SKM-1 (cell line): ENCODE data around the gene ACACB.
"Not testable (repeated sequence)": the region's sequence is repeated elsewhere in the genome, so short reads cannot be mapped to it uniquely, and the experiment has no call there.

Source experiments
- DNase-seq: peaks from one replicate; lab custom pipeline; 2025; ENCODE audit not compliant: unreplicated experiment; lab: John Stamatoyannopoulos, UW

The ACACB gene

DNA sequence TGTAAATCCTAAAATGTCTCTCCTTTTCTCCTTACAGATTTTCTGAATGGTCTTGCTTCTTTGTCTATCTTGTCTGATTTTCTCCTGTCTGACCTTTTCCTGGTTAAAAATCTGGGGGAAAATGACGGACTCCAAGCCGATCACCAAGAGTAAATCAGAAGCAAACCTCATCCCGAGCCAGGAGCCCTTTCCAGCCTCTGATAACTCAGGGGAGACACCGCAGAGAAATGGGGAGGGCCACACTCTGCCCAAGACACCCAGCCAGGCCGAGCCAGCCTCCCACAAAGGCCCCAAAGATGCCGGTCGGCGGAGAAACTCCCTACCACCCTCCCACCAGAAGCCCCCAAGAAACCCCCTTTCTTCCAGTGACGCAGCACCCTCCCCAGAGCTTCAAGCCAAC, 23.0 kb downstream of the ACACB start:
- DNase-seq, result no peak

DNA sequence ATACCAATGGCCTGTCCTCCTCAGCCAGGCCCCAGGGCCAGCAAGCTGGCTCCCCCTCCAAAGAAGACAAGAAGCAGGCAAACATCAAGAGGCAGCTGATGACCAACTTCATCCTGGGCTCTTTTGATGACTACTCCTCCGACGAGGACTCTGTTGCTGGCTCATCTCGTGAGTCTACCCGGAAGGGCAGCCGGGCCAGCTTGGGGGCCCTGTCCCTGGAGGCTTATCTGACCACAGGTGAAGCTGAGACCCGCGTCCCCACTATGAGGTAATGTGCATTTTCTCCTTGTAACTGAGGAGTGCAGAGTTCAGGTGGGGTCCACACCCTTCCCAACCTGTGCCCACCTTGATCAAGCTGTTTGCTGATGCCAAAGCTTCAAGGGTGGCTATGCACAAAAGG, 23.4 kb downstream of the ACACB start:
- DNase-seq, result no peak

DNA sequence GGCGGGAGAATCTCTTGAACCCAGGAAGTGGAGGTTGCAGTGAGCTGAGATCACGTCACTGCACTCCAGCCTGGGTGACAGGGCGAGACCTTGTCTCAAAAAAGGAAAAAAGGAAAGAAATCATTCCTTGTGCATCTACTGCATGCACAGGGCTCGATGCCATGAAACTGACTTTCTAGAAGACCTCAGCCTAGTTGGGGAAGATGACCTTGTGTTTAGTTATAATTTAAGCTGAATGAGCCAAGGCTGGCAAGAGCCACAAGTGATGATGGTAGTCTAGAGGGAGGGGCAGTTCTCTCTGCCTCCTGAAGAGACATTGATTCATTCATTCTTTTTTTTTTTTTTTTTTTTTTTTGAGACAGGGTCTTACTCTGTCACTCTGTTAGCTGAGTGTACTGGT, 24.2 kb downstream of the ACACB start:
- DNase-seq, result no peak

DNA sequence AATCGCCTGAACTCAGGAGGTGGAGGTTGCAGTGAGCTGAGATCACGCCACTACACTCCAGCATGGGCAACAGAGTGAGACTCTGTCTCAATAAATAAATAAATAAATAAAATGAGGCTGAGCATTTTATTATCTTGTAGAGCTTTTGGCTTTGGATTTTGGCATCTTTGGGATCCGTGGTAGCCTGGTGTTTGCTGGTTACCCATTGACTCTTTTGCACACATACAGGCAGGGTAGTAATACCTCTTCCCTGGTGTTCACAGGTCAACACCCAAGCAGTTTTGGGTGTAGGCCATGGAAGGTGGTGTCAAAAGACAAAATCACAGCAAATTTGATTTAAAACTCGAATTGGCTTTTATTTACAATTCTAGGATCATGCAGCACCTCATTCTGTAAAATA, 27.8 kb downstream of the ACACB start:
- DNase-seq, result no peak

DNA sequence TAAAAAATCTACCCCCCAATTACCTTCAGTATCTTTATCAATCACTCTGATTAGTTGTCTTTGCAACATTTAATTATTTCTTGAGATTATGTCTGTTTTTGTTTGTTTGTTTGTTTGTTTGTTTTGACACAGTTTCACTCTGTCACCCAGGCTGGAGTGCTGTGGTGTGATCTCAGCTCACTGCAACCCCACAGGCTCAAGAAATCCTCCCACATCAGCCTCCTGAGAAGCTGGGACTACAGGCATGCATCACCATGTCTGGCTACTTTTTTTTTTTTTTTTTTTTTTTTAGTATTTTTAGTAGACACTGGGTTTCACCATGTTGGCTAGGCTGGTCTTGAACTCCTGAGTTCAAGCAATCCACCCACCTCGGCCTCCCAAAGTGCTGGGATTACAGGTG, 30.7 kb downstream of the ACACB start:
- not testable (repeated sequence) for DNase-seq

DNA sequence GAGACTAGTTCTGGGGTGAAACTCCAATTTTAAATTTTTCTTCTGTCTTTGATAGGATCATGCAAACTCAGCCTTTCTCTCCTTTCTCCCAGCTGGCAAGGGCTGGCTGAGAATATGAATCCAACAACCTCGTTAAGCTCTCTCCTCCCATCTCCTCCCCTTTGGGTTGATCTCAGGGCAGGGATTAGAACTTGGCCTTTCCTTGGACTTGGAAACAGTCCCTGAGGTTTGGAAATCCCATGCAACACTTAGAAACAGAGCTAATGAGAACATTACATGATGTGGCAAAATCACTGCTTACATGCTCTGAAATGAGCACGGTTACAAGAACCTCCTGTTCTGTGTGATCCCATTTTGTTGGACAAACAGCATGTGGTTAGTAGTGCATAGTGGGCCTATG, 31.6 kb downstream of the ACACB start:
- no peak for DNase-seq

DNA sequence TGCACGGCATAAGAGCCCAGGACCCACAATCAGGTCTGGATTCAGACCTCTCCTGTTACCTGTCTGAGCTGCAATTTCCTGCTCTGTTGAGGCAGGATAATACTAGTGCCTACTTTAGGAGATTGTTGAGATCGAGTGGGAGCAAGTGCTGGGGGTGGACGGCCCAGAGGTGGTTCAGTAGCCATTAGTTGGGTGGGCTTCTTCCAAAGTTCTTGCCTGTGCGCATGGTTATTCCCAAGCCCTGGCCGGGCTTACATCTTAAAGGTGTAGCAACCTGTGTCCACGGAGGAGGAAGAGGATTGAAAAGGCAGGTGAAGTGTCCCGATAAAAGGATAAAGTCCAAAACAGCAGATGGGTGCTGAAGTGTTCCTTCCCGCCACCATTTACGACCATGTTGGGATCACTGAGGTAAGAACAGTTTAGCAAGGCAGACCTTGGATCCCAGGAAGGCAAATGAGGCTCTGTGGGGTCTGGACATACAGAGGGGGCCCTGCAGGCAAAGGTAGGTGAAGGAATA, 33.8 kb downstream of the ACACB start:
- no peak for DNase-seq

DNA sequence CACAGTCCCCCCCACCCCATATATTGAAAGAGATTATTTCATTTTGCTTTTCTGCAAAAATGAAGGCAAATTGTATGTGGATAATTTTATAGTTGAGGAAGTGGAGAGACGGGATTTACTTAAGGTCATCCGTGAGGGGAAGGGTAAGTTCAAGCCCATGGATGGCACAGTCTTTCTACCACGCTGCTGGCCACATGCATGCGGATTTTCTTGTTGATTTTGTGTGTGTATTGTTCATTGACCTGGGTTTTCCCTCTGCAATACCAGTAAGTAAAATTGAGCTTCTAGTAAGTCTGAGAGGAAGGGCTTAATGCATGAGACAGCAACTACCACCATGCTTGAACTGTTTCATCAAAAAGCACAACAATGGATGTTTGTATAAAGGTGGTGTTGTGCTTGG, 35.1 kb downstream of the ACACB start:
- DNase-seq, result no peak

DNA sequence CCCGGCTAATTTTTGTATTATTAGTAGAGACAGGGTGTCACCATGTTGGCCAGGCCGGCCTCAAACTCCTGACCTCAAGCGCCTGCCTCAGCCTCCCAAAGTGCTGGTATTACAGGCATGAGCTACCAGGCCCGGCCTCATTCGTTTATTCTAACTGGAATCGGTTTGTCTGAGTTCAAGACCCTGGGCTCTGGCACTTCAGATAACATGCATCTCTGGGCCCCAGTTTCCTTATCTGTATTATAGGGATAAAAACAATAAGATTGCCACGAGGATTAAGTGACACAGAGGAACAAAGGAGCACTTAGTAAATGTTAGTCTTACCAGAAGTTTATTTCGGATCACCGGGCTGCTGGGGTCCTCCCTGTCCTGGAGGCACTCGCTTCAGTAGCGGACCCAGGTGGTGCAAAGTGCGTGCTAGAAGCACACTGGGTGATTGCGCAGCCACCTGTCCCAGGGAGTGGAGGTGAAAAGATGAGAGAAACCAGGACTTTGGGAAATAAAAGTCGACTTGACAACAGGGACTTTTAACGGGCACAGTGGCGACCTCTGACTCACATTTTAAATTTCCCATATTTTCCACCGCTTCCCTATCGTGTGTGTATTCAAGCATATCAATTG, 37.5 kb downstream of the ACACB start:
- no peak for DNase-seq

DNA sequence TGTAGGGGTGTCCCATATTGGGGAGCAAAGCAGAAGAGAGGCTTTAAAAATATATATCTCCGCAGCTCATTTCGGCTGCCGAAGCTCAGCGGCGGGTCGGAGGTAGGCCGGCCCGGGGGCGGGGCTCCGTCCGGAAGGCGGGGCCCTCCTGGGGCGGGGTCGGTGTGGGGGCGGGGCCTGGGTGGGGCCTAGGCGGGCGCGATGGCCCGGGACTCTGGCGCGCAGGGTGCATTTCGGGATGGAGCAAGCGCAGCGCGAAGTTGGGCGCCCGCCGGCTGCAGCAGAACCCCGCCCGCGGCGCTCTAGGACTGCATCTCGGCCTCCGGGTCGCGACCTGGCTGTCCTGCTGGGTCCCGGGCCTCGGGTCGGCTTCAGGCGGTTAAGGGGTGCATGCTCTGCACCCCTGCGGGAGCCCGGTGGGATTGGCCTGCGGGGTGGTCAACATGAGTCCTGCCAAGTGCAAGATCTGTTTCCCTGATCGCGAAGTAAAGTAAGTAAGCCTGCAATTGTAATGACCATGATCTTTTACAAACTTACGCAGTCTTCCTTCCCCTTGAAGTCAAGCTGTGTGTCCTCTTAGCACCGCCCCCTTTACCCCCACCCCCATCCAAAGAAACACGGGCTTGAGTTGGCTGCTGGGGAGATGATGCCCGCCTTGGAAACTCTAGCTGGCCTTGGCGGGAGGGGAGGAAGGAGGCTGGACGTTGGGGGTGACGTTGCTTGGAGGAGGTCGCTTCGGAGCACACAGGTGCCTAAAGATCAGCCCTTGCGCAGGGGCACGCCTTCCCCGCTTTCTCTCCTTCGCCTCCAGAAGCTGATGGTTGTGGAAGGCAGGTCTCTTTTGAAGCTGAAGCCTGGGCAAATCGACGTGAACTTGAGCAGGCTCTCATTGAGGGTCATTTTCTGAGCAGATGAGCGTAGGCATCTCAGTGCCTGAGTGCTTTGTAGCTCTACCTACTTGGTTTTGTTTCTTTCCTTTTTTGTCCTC, 38.4 kb downstream of the ACACB start:
- DNase-seq, result peak; percentile 21

DNA sequence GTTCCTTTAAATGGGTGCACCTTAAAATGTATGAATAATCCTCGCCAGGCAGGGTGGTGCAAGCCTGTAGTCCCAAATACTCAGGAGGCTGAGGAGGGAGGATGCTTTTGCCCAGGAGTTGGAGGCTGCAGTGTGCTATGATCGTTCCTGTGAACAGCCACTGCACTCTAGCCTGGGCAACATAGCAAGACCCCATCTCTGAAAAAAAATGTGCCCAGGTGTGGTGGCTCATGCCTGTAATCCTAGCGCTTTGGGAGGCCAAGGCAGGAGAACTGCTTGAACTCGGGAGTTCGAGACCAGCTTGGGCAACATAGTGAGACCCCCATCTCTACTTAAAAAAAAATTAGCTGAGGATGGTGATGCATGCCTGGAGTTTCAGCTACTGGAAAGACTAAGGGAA, 39.6 kb downstream of the ACACB start:
- DNase-seq, result no peak

DNA sequence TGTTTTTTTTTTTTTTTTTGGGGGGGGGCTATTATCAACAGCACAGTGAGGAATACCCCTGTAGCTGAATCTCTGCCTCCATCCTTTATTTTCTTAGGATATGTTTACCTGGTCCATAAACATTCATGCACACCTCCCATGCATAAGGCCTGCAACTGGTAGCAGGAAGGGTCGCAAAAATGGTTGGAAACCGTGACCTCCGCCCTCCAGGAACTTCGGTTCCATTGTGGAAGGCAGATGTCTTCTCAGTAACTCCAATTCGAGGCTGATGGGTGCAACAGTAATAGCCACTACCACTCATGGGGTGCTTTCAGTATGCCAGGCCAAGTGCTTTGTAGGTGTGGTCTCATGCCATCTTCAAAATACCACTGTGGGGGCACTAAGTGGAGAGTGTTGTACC, 40.2 kb downstream of the ACACB start:
- no peak for DNase-seq

DNA sequence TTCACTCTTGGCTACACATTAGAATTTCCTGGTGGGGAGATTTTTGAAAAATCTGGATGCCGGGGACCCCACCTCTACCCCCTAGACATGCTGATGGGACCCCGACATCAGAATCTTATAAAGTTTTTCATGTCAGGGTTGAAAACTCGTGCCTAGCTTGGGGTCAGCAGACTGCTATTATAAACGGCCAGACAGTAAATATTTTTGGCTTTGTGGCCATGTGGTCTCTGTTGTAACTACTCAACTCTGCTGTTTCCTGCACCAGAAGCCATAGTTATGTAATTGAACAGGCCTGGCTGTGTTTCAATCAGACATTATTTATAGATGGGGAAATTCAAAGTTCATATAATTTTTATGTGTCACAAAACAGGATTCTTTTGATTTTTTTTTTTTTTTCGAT, 41.6 kb downstream of the ACACB start:
- DNase-seq, result no peak

DNA sequence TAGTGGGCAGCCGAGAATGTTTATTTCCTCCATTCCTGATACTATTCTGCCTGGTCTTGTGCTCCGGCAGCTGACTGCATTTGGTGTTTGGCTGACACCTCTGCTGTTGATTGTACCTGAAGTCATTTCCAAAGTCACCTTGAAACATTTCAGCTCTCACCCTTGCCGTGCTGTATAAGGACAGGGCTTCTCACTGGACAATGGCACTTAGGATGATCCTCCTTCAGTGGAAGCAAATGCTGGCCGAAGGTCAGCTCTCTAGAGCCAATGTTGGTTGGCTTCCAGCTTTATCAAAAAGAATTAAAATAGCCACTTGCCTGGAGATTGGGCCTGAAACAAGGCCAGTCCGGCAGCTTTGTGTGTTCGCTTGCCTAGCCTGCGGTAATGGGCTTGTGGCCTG, 44.0 kb downstream of the ACACB start:
- no peak for DNase-seq

DNA sequence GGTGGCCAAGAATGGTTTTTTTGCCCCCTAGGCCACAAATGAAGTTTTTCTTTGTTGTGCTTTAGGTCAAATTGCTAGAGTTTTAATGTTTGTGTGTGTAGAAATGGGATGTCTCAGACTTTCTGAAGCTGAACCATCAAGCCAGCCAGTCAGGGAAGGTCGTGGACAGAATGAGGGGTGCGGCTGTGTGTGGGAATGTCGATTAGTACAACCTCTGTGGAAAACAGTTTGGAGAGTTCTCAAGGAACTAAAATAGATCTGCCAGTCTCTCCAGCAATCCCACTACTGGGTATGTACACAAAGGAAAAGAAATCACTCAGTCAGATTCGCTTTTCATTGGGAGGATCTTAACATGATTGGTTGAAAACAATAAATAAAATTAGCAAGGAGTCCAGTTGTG, 44.5 kb downstream of the ACACB start:
- DNase-seq, result no peak

DNA sequence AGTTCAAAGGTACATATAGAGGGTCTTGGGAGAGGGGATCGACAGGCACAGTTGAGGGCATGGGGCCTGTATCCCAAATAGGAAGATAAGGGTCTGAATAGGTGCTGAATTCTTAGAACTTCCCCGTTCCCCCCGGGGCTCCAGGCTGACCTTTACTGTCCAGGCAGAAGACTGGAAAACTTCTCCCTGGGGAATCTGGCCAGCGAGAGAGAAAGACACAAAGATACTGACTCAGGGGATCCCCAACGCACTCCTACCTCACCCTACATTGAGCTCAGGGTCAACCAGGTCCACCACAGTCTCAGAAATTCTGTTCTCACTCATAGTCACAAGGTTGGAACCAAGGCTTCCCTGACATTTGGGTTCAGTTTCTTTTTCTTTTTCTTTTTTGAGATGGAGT, 46.2 kb downstream of the ACACB start:
- DNase-seq, result no peak

DNA sequence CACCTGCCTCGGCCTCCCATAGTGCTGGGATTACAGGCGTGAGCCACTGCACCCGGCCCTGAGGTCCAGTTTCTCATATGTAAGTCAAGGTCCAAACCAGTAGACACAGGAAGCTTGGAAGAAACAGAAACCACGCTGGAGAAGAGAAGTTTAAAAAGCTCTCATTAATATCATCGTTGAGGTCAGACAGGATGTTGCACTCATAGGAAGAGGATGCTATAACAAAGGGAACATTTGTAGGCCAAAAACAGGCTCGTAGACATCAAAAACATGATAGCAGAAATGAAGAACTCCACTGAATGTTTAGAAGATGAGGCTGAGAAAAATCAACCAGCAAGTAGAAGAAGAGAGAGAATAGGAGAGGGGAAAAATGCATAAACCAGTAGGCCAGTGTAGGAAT, 46.8 kb downstream of the ACACB start:
- DNase-seq, result no peak

DNA sequence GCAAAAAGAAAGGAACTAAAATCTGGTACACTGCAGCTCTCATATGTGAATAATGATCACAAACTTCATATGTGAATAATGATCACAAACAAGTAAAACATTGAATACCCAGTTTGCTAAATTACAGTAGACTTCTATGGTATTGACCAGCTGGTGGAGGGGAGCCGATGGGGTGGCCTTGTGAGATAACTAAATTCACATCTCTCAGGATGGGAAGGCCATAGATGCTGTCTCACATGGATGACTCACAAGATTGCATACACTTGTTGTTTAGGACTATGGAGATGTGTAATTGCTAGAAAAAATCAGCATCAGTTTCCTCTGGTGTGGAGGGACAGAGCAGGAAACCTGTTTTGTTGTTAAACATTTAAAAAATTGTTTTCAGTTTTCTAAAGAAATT, 49.2 kb downstream of the ACACB start:
- DNase-seq, result no peak

DNA sequence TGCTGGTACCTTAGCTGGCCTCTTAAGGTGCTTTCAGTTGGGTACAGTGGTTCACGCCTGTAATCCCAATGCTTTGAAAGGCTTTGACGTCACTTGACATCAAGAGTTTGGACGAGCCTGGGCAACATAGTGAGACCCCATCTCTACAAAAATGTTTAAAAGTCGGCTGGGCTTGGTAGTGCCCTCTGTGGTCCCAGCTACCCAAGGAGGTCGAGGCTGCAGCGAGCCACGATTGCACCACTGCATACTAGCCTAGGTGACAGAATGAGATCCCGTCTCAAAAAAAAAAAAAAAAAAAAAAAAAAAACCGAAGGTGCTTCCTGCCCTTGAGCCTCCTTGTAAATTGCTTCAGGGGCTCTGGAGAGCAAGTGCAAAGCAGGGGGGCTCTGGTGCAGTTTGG, 50.0 kb downstream of the ACACB start:
- no peak for DNase-seq

DNA sequence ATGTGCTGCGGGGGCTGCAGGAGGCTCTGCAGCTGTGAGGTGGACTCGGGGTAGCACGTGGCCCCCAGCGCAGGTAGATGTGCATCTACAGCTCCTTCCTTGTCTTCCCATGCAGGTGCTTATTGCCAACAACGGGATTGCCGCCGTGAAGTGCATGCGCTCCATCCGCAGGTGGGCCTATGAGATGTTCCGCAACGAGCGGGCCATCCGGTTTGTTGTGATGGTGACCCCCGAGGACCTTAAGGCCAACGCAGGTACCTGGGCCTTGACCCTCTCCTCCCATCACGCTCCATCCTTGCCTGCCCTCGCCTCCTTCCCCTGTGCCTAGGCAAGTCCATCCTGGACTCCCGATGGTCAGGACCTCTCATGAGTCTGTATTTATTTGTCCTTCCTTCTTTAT, 51.4 kb downstream of the ACACB start:
- no peak for DNase-seq

DNA sequence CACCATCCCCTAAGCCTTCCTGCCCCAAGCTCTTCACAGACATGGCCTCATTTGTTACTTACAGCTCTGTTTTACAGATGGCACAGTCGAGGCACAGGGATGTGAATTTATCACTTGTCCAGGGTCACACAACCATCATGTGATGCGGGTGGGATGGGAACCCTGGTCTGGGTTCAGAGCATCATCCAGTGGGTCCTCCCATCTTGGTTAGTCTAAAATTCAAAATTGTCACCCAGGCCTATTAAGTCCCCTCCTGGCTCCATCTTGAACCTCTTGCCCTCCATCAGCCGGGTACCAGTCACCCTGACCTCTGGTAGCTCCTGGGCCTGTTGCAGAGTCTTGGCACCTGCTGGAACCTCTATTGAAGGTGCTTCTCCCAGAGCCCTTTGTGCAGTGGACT, 52.9 kb downstream of the ACACB start:
- no peak for DNase-seq

DNA sequence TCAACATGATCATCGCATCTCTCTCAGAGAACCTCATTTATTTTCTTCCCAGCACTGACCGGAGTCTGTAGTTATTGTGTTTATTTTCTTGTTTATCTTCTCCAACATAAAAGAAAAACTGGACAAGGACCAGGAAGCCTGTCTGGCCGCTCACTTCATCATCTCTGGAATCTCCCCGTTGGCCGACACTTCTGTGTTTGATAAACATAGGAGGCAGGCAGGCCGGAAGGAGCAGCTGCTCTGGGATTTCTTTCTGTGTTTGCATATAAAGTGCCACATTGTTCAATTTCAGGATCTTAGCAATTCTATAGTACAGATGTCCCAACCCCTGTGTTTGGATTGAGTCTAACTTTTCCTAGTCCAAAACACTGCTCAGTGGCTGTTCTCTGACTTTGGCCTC, 53.3 kb downstream of the ACACB start:
- no peak for DNase-seq
